Measurements from ENCODE around the gene ZFAND2B. TPM values are rescaled to one million over a fixed set of nuclear protein-coding genes. Genes with fewer than 3 reads are reported as not detected.

The ZFAND2B gene
- total RNA-seq, 1 experiment from 2014 or later = 25.7 TPM

GRCh38 chr2:219234331-219234730, 27.7 kb downstream of the ZFAND2B start:
- TF ChIP-seq CTCF (IDR thresholded peaks at IDR 0.05; ENCODE audit: unreplicated experiment) = no peak
- CTCF ChIA-PET = interaction anchor here (1.6 kb wide), 1 partner anchor 11 kb away, joined by 3 read pairs; the partner anchor contains the start of genes GLB1L and STK16
- H3K27me3 Mint-ChIP-seq (ENCODE audit: unreplicated experiment) = no peaks in the 10 kb centered on the region
- BruUV-seq (replicated peaks) = no TSS peak
- no peak overlapping the region for H3K27ac Mint-ChIP-seq (ENCODE audit: unreplicated experiment)
- H3K9me3 Mint-ChIP-seq (ENCODE audit: low read depth, unreplicated experiment) = no peaks in the 10 kb centered on the region
- H3K36me3 Mint-ChIP-seq (ENCODE audit: insufficient read depth, unreplicated experiment) = peaks cover 58% of the 10 kb centered on the region
- intact Hi-C loops (cut with micrococcal nuclease; ENCODE audit: unreplicated experiment) = no loop called here
- H3K4me1 Mint-ChIP-seq (ENCODE audit: low read depth, unreplicated experiment) = no peaks in the 10 kb centered on the region
- H3K4me3 Mint-ChIP-seq (ENCODE audit: low read depth, unreplicated experiment) = no peak overlapping the region
- no peak for DNase-seq

- CTCF ChIA-PET = no interaction called here
- DNase-seq = no peak
- Mint-ChIP-seq H3K27ac (ENCODE audit: unreplicated experiment) (no peak overlapping the region), H3K9me3 (ENCODE audit: low read depth, unreplicated experiment) (no peaks in the 10 kb centered on the region), H3K27me3 (ENCODE audit: unreplicated experiment) (no peaks in the 10 kb centered on the region), H3K4me3 (ENCODE audit: low read depth, unreplicated experiment) (no peak overlapping the region), H3K4me1 (ENCODE audit: low read depth, unreplicated experiment) (peaks cover 5% of the 10 kb centered on the region), H3K36me3 (ENCODE audit: insufficient read depth, unreplicated experiment) (peaks cover 25% of the 10 kb centered on the region)
- BruUV-seq (replicated peaks) = no TSS peak
- intact Hi-C loops (cut with micrococcal nuclease; ENCODE audit: unreplicated experiment) = no loop called here
- no peak for TF ChIP-seq CTCF (IDR thresholded peaks at IDR 0.05; ENCODE audit: unreplicated experiment)
Observed at GRCh38 chr2:219243291-219243761, 36.7 kb downstream of the ZFAND2B start.

- no peak for TF ChIP-seq CTCF (IDR thresholded peaks at IDR 0.05; ENCODE audit: unreplicated experiment)
- no peak for DNase-seq
- Mint-ChIP-seq H3K27ac (ENCODE audit: unreplicated experiment) (peak overlapping the region; percentile 79), H3K4me1 (ENCODE audit: low read depth, unreplicated experiment) (peaks cover 19% of the 10 kb centered on the region), H3K4me3 (ENCODE audit: low read depth, unreplicated experiment) (peak overlapping the region; percentile 79), H3K36me3 (ENCODE audit: insufficient read depth, unreplicated experiment) (peaks cover 37% of the 10 kb centered on the region), H3K9me3 (ENCODE audit: low read depth, unreplicated experiment) (no peaks in the 10 kb centered on the region), H3K27me3 (ENCODE audit: unreplicated experiment) (no peaks in the 10 kb centered on the region)
- intact Hi-C loops (cut with micrococcal nuclease; ENCODE audit: unreplicated experiment) = no loop called here
- CTCF ChIA-PET = interaction anchor here (0.6 to 1.7 kb wide), 9 partner anchors 9 to 50 kb away, joined by 3 to 7 read pairs (median 3); partner anchors contain the start of genes ANKZF1, ATG9A and TUBA4A
- TSS peak; percentile 45 for BruUV-seq (replicated peaks)
Observed at GRCh38 chr2:219244789-219245147, 38.2 kb downstream of the ZFAND2B start.

DNA sequence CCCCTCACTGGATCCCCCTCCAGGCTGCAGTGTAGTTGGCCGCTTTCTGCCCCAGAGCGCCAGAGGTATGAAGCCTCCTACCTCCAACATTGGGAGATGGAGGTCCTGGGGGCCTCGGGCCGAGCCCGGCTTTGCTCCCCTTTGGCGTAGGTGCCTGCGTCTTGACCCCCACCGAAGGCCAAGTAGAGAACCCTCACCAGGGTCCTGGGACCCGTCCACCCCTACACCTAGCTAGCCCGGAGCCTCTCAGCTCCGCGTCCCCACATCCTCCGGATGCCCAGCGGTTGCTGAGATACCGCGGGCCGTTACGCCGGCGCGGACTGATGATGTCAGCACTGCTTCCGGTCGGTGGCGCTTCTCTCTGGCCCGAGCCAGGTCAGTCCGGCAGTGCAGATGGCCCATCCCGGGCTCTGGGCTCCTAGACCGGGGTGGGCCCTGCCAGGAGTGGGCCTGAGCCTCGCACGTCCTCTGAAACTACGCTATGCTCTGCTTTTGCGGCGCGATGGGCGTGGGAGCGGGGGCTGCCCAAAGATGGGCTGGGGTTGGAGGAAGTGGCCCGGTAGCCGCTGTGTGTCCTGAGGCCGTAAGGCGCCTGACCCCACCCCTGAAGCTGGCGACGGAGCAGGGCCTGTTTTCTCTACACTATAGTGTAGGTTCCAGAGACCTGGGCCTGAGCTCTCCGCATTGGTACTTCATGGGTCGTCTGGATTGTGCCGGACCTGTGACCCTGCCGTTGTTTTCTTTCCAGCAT, 38.7 kb downstream of the ZFAND2B start, which contains the start of the genes GLB1L and STK16:
Gene GLB1L (minus strand): TSS at position 297 of the 751 bp plus-strand sequence. CDS start 1,871 bp downstream, outside the sequence.
Gene STK16 (plus strand): TSS at position 332 of the 751 bp plus-strand sequence. CDS start 521 bp downstream, outside the sequence.
- Mint-ChIP-seq H3K4me3 (ENCODE audit: low read depth, unreplicated experiment) (peak within 1 kb of the TSS; percentile 79), H3K27ac (ENCODE audit: unreplicated experiment) (peak within 1 kb of the TSS; percentile 79), H3K36me3 (ENCODE audit: insufficient read depth, unreplicated experiment) (peaks cover 42% of the 10 kb centered on the region), H3K27me3 (ENCODE audit: unreplicated experiment) (no peaks in the 10 kb centered on the region), H3K9me3 (ENCODE audit: low read depth, unreplicated experiment) (no peaks in the 10 kb centered on the region), H3K4me1 (ENCODE audit: low read depth, unreplicated experiment) (peaks cover 24% of the 10 kb centered on the region)
- BruUV-seq (replicated peaks) = no TSS peak
- DNase-seq = peak; percentile 94
- no peak for TF ChIP-seq CTCF (IDR thresholded peaks at IDR 0.05; ENCODE audit: unreplicated experiment)
- CTCF ChIA-PET = interaction anchor here (0.6 to 1.7 kb wide), 10 partner anchors 8 to 50 kb away, joined by 3 to 7 read pairs (median 3); partner anchors contain the start of genes ANKZF1, ATG9A, DNAJB2 and TUBA4A
- intact Hi-C loops (cut with micrococcal nuclease; ENCODE audit: unreplicated experiment) = no loop called here
